HUES6 (cell line): Measurements from ENCODE around the gene HLA-DPB1.

Experiments
- H3K27ac ChIP-seq: 2 replicates; pipeline ENCODE4 v1.7.0; 2013; ENCODE audit warnings: low read depth, mild to moderate bottlenecking, low read length, inconsistent platforms
- H3K27me3 ChIP-seq: 2 replicates; pipeline ENCODE4 v1.6.1; 2013; ENCODE audit warnings: low read length; ENCODE audit not compliant: control insufficient read depth, insufficient read depth
- H3K36me3 ChIP-seq: 2 replicates; pipeline ENCODE4 v1.6.1; 2013; ENCODE audit warnings: low read length; ENCODE audit not compliant: control insufficient read depth, insufficient read depth
- H3K4me1 ChIP-seq: 2 replicates; pipeline ENCODE4 v1.6.1; 2013; ENCODE audit warnings: low read length; ENCODE audit not compliant: control insufficient read depth, insufficient read depth
- H3K4me3 ChIP-seq: 2 replicates; pipeline ENCODE4 v1.5.1; 2013; ENCODE audit warnings: low read depth, low read length
- H3K9ac ChIP-seq: one replicate; pipeline ENCODE4 v1.6.1; 2013; ENCODE audit warnings: mild to moderate bottlenecking, low read length
- H3K9me3 ChIP-seq: 2 replicates; pipeline ENCODE4 v1.6.1; 2013; ENCODE audit warnings: low read depth, low read length; ENCODE audit not compliant: control insufficient read depth, insufficient read depth

Gene HLA-DPB1

GRCh38 chr6:33132081-33132524 is 56.3 kb downstream of the HLA-DPB1 start:
- peaks cover 39% of the 10 kb centered on the region for H3K36me3 ChIP-seq
- no peak overlapping the region for H3K9ac ChIP-seq
- no peaks in the 10 kb centered on the region for H3K27me3 ChIP-seq
- H3K4me3 ChIP-seq: no peak overlapping the region
- no peaks in the 10 kb centered on the region for H3K4me1 ChIP-seq
- H3K27ac ChIP-seq: no peak overlapping the region
- H3K9me3 ChIP-seq: no peaks in the 10 kb centered on the region

DNA sequence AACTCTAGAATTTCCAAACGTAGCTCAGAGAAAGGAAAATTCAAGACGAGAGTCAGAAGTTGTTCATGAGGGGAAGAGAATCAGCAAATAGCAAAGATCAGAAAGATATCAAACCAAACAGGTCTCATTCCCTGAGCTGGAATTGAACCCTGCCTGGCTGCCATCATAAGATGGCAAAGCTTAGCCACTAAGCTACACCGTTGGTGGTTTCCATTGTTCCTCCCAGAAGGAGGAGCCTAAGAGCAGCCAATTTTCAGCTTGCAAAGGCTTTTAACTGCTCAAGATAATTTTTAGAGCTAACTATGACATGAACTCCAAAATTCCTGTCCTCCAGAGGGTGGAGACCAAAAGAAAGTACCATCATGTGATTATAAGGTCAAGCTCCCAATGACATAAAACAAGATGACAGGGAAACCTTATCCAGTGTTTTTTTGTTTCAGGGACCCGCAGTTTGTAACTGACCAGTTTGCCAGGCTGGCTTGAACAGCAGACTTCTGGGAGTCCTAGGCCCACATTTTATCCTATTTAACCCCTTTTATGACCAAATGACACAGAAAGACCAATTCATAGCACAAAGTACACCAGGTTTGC is 60.6 kb downstream of the HLA-DPB1 start:
- H3K4me1 ChIP-seq: no peaks in the 10 kb centered on the region
- no peak overlapping the region for H3K27ac ChIP-seq
- H3K9me3 ChIP-seq: no peaks in the 10 kb centered on the region
- H3K36me3 ChIP-seq: peaks cover under 1% of the 10 kb centered on the region
- no peak overlapping the region for H3K4me3 ChIP-seq
- H3K9ac ChIP-seq: no peak overlapping the region
- H3K27me3 ChIP-seq: no peaks in the 10 kb centered on the region
